Esophagus (tissue), 2 donors: Measurements from ENCODE around the gene FBLN1. TPM values are rescaled to one million over a fixed set of nuclear protein-coding genes. Genes with fewer than 3 reads are reported as not detected.

Source experiments
- H3K27ac ChIP-seq, 2 donors: one replicate each; pipeline ENCODE4 v1.5.1; 2013; ENCODE audit warnings: low read depth in 2 of 2, mild to moderate bottlenecking in 2 of 2, inconsistent platforms in 1 of 2, low read length in 1 of 2, moderate library complexity in 1 of 2
- H3K27me3 ChIP-seq, 2 donors: one replicate each; pipeline ENCODE4 v1.6.1; 2013; ENCODE audit warnings: low read length in 2 of 2, control low read depth in 1 of 2, mild to moderate bottlenecking in 1 of 2; ENCODE audit not compliant: insufficient read depth in 2 of 2, control insufficient read depth in 1 of 2
- H3K36me3 ChIP-seq, 2 donors: one replicate each; pipeline ENCODE4 v1.6.1; 2013; ENCODE audit warnings: low read length in 1 of 2; ENCODE audit not compliant: control insufficient read depth in 2 of 2, insufficient read depth in 2 of 2
- H3K4me1 ChIP-seq, 2 donors: one replicate each; pipeline ENCODE4 v1.6.1; 2013; ENCODE audit warnings: low read length in 1 of 2; ENCODE audit not compliant: control insufficient read depth in 2 of 2, insufficient read depth in 2 of 2
- H3K4me3 ChIP-seq, 2 donors: one replicate each; pipeline ENCODE4 v1.5.1; 2013; ENCODE audit warnings: low read length in 2 of 2, mild to moderate bottlenecking in 2 of 2, low read depth in 1 of 2, moderate library complexity in 1 of 2
- H3K9me3 ChIP-seq, 2 donors: one replicate each; pipeline ENCODE4 v1.6.1; 2013; ENCODE audit warnings: mild to moderate bottlenecking in 2 of 2, low read depth in 1 of 2, low read length in 1 of 2, moderate library complexity in 1 of 2; ENCODE audit not compliant: control insufficient read depth in 2 of 2, insufficient read depth in 1 of 2
- WGBS, 2 donors: extraction: QIAGEN DNeasy Blood & Tissue Kit; methylation state at CpG; one replicate each; pipeline ENCODE4 v1.1.7; 2013; 5-methylcytosine and 5-hydroxymethylcytosine counted together
- polyA plus RNA-seq, 2 donors: library from polyadenylated mRNA; stranded (reverse); fragments of 200-250 nt; gene quantifications; one replicate each; pipeline ENCODE4 v1.2.3, GENCODE V29; 2013
- donor health status: healthy with polysubstance abuse.
- donor health status: Bipolar disorder and iron deficiency.

The FBLN1 gene
- polyA plus RNA-seq, 2 donors: 18.8 to 50.3 TPM

DNA sequence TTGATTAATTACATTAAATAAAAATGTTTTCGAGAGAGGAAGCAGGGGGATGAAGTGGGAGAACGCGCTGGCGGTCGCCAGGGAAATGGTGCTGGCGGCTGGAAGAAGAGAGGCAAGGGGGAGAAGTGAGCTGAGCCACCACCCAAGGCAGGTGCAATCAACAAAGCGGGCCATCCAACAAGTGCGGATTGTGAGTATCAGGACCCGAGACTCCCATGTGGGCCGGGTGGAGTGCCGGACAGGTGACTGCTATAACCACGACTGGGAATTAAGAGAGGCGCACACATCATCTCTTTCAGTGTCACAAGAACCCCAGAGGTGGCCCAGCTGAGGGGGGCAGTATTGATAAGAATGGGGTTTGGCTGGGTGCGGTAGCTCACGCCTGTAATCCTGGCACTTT is 127.8 kb downstream of the FBLN1 start:
- Histone ChIP-seq H3K27me3 (no peaks in the 10 kb centered on the region), H3K27ac (no peak overlapping the region), H3K36me3 (no peaks in the 10 kb centered on the region), H3K9me3 (no peaks in the 10 kb centered on the region), H3K4me3 (no peak overlapping the region), H3K4me1 (no peaks in the 10 kb centered on the region)
- 94 to 95% methylated on average over 15 of the region's 15 CpGs for WGBS, 2 donors

DNA sequence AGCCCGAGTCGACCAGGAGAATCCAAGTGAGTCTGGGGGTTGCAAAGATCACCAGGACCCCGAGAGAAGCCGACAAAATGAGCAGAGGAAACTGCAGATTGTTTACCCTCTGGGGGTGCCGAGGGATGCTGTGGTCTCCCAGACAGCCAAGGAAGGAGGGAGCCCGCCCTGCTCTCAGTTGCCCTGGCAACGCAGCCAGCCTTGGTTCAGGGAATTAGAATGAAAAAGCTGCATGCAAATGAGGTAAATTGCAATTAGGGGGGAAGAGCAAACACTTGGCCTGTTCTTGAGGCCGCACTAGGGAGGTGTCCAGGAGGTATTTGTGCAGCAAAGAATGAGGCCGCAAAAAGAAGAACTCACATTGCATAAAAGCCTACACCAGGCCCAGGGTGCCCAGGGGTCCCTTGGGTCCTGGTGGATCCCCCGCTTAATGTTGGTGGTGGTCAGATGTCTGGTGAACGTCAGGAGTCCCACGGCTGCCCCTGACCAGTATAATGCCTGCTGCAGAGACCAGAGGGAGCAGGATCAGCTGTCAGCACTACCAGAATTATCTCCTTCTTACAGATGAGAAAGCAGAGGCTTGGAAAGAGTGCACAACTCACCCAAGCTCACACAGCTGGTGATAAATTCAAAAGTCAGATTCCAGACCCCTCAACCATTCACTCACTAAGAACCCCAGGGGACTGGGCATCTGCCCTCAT is 128.6 kb downstream of the FBLN1 start:
- Histone ChIP-seq H3K27me3 (no peaks in the 10 kb centered on the region), H3K36me3 (no peaks in the 10 kb centered on the region), H3K27ac (no peak overlapping the region), H3K4me3 (no peak overlapping the region), H3K4me1 (no peaks in the 10 kb centered on the region), H3K9me3 (no peaks in the 10 kb centered on the region)
- WGBS, 2 donors: 66 to 71% methylated on average over 12 of the region's 12 CpGs

DNA sequence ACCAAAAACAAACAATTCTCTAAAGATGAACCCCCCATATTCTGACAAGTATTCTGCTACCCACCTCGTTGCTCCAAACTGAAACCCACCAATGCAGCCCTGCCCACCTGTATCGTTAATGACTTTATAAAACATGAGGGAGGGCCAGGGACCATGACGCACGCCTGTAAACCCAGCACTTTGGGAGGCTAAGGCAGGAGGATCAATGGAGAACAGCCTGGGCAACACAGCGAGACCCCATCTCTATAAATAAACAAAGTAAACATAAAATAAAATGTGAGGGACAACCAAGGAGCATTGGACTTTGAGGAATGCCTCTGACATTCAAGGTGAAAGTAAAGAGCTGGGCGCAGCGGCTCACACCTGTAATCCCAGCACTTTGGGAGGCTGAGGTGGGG is 129.2 kb downstream of the FBLN1 start:
- no peaks in the 10 kb centered on the region for H3K9me3 ChIP-seq
- H3K36me3 ChIP-seq: no peaks in the 10 kb centered on the region
- WGBS, 2 donors: 87 to 90% methylated on average over 7 of the region's 7 CpGs
- H3K27me3 ChIP-seq: no peaks in the 10 kb centered on the region
- no peak overlapping the region for H3K4me3 ChIP-seq
- H3K27ac ChIP-seq: no peak overlapping the region
- no peaks in the 10 kb centered on the region for H3K4me1 ChIP-seq

DNA sequence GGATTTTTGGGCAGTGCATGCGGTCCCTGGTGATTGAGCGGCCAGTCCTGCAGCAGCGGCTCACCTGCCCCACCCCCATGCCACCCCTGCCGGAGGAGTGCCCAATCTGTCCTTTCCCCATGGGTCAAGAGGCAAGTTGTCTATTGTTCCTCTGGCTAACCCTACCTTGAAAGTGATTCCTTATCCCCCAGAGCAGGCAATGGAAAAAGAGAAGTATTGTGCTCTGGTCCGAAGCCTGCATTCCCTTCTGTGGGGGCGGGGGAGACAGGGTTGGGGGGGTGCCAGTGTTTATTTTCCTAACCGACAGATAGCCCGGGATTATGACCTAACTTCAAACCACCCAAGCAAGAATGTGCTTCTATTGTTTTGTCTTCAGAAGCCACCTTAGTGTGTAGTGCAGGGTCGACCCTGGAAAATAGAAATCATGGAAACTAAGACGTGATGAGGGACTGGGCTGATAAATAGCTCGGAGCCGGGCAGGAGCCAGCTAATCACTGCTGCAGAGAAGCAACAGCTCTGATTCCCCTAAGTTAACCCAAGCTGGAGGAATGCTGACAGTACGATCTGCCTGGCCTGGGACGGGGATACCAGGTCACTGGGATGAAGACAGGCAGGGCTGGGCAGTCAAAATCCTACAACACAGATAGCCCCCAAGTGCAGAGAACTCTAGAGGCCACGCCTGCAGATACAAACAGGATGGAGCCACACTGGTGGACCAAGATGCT is 130.3 kb downstream of the FBLN1 start:
- Histone ChIP-seq H3K27ac (no peak overlapping the region), H3K9me3 (no peaks in the 10 kb centered on the region), H3K36me3 (no peaks in the 10 kb centered on the region), H3K27me3 (no peaks in the 10 kb centered on the region), H3K4me1 (no peaks in the 10 kb centered on the region), H3K4me3 (no peak overlapping the region)
- WGBS, 2 donors: 31 to 38% methylated on average over 15 of the region's 15 CpGs

DNA sequence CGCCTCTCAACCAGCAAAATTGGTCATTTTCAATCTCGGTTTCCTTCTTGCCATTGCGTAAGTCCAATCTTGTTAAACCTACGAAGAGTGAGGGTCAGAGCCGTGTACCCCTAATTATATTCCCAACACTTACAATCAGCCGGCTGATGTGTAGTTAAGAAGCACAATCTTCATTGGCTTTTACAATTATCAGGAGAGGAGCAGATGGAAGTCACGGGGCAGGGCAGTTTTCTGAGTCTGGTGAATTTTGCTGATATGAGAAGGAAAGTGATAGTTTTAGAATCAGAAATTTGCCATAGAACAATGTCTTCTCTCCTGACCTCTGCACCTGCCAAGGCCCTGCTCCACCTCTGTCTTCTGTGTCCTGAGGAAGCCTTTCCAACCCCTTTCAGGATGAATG is 134.0 kb downstream of the FBLN1 start:
- H3K27me3 ChIP-seq: no peaks in the 10 kb centered on the region
- H3K4me1 ChIP-seq: peaks cover 2 to 14% of the 10 kb centered on the region in 2 donors
- H3K36me3 ChIP-seq: no peaks in the 10 kb centered on the region
- H3K9me3 ChIP-seq: no peaks in the 10 kb centered on the region
- no peak overlapping the region for H3K4me3 ChIP-seq
- WGBS, 2 donors: 88 to 92% methylated on average over 7 of the region's 7 CpGs
- no peak overlapping the region for H3K27ac ChIP-seq

DNA sequence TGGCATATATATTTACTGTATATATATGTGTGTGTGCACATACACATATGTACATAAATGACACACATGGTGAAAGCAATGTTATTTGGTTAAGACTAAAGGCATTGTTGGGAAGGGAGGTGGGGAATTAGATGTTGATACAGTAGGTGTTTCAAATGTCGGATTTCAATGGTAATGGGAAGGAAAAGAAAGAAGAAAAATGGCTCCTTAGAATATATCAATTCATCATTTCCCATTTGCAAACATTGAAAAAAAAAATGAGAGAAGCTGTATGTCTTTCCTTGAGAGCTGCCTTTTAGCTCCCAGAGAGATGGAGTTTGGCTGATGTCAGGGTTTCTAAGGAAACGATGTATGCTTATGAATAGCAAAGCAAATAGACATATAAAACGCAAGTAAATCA is 135.5 kb downstream of the FBLN1 start:
- Histone ChIP-seq H3K27me3 (no peaks in the 10 kb centered on the region), H3K9me3 (no peaks in the 10 kb centered on the region), H3K27ac (no peak overlapping the region), H3K36me3 (no peaks in the 10 kb centered on the region), H3K4me3 (no peak overlapping the region), H3K4me1 (peaks cover 2 to 14% of the 10 kb centered on the region in 2 donors)
- 60 to 70% methylated on average over 3 of the region's 3 CpGs for WGBS, 2 donors

DNA sequence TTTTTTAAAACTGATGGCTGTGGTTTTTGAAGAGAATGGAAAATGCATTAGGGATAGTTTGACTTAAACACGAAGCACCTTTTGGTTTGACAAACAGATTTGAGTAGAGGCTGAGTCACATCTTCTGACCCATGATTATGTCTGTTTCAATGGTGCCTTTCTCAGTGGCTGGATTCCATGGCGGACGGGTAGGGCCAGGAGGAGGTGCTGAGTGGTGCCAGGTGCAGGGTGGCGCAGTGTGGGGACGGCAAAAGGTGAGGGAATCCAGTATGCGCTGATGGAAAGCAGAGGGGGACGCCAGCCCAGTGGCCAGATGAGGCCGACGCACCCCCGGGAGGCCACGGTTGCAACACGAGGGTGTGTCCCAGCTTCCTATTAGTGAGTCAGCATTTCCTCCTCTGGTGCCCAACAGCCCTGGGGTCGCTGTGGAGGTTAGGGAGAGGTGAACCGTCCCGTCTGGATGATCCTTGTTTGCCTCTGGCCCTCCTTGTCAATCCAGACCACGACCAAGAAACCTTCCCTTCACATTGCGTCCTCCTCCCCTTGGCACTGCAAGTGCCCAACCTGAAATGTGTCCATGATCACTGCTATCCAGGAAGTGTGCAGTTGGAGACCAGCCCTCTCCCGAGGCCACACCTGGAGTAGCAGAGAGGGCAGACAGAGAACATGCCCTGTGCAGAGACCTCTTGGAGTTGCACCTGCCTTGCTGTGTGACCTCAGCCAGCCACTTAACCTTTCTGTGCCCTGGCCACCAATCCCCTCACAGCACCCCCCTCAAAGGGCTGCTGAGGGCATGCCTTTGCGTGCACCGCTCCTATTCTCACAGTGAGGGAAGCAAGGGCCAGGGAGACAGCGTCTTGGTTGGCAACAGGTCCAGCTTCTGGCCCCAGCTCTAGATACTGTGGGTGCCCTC is 136.4 kb downstream of the FBLN1 start:
- WGBS, 2 donors: 31 to 37% methylated on average over 21 of the region's 21 CpGs
- H3K4me1 ChIP-seq: peaks cover 2 to 14% of the 10 kb centered on the region in 2 donors
- no peaks in the 10 kb centered on the region for H3K36me3 ChIP-seq
- peak overlapping the region; percentile 79 to 96 for H3K27ac ChIP-seq
- peak overlapping the region in 1 of 2 donors; percentile 12 for H3K4me3 ChIP-seq
- no peaks in the 10 kb centered on the region for H3K27me3 ChIP-seq
- H3K9me3 ChIP-seq: no peaks in the 10 kb centered on the region

DNA sequence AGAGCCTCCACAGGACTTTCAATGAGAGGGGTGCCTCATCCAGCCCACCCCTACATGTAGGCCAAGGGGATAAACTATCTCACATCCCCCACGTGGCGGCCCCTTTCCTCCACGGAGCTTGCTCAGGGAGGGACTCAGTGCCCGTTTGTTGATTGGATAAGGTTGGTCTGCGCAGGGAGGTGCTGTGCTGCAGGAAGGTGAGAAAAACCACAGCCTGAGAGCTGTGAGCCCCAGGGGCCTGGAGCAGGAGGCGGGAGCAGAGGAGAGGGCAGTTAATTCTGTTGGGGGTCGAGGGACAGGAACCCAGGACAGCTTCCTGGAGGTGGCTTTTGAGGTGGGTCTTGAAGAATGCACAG is 137.0 kb downstream of the FBLN1 start:
- Histone ChIP-seq H3K4me3 (no peak overlapping the region), H3K36me3 (no peaks in the 10 kb centered on the region), H3K27ac (peak overlapping the region; percentile 79 to 96), H3K4me1 (peaks cover 2 to 14% of the 10 kb centered on the region in 2 donors), H3K9me3 (no peaks in the 10 kb centered on the region), H3K27me3 (no peaks in the 10 kb centered on the region)
- WGBS, 2 donors: 59 to 61% methylated on average over 7 of the region's 7 CpGs

DNA sequence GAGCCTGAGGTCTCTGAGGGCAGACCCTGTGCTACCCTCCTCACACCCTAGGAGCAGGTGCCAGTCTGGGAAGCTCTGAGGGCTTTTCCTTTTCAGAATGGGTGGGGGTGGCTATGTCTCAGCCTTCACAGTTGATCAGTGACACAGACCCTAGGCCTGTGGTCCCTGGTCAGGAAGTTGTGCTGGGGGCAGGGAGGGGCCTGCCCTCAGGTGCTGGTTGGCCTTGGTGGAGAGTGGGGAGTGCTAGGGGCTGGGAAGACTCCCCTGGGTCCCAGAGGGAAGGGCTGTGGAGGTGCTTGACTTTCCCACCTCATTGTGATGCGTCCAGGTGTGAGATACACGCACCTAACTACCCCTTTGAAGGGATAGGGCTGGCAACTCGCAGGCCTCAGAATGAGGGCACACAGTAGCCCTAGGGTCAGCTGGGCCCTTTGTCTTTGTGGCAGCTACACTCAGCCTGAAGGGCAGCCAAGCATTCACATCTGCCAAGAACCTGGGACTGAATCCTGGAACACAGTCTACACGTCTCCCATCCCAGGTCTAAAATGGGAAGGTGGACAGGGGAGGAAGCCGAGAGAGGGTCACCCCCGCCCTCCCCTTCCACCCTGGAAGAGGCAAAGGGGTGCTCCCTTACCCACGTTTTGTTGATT is 137.7 kb downstream of the FBLN1 start:
- H3K36me3 ChIP-seq: no peaks in the 10 kb centered on the region
- peaks cover 2 to 15% of the 10 kb centered on the region in 2 donors for H3K4me1 ChIP-seq
- 73 to 75% methylated on average over 7 of the region's 7 CpGs for WGBS, 2 donors
- H3K9me3 ChIP-seq: no peaks in the 10 kb centered on the region
- H3K4me3 ChIP-seq: no peak overlapping the region
- H3K27ac ChIP-seq: no peak overlapping the region
- no peaks in the 10 kb centered on the region for H3K27me3 ChIP-seq
